Measurements from ENCODE around the gene FREM1. TPM values are rescaled to one million over a fixed set of nuclear protein-coding genes. Genes with fewer than 3 reads are reported as not detected.

FREM1 gene
- total RNA-seq, 4 donors from 2014 or later, result 0.68 to 3.4 (median 1.7) TPM

DNA sequence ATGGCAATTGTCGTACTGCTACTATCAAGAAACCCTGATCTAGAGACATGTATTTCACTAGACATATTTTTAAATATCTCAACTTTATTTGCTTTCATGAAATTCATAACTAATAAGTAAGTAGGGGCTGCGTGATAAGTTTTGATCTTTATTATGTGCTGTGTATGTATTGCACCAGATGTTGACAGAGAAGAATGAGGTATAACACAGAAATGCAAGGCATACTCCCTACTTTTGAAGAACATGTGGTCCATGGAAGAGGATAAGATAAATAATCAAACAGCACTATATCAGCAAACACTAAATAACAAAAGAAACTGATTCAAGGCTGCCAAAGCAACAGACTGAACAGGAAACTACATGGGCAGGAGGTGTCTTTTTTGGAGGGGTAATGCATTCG is 60.9 kb downstream of the FREM1 start:
- H3K27ac ChIP-seq, result no peak overlapping the region
- no peak overlapping the region for H3K4me3 ChIP-seq (replicated peaks in 1 of 3)
- no peak for TF ChIP-seq POLR2A (IDR thresholded peaks at IDR 0.05)
- TF ChIP-seq, protein P1, sequence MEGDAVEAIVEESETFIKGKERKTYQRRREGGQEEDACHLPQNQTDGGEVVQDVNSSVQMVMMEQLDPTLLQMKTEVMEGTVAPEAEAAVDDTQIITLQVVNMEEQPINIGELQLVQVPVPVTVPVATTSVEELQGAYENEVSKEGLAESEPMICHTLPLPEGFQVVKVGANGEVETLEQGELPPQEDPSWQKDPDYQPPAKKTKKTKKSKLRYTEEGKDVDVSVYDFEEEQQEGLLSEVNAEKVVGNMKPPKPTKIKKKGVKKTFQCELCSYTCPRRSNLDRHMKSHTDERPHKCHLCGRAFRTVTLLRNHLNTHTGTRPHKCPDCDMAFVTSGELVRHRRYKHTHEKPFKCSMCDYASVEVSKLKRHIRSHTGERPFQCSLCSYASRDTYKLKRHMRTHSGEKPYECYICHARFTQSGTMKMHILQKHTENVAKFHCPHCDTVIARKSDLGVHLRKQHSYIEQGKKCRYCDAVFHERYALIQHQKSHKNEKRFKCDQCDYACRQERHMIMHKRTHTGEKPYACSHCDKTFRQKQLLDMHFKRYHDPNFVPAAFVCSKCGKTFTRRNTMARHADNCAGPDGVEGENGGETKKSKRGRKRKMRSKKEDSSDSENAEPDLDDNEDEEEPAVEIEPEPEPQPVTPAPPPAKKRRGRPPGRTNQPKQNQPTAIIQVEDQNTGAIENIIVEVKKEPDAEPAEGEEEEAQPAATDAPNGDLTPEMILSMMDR (IDR thresholded peaks at IDR 0.05), result no peak
- no peaks in the 10 kb centered on the region for H3K36me3 ChIP-seq
- no peaks in the 10 kb centered on the region for H3K27me3 ChIP-seq
- intact Hi-C loops (cut with DNase I), result no loop called here
- DNase-seq, result no peak
- H3K9me3 ChIP-seq, result no peaks in the 10 kb centered on the region
- WGBS, 2 donors, result 91 to 93% methylated on average over 3 of the region's 3 CpGs
- no peaks in the 10 kb centered on the region for H3K4me1 ChIP-seq

DNA sequence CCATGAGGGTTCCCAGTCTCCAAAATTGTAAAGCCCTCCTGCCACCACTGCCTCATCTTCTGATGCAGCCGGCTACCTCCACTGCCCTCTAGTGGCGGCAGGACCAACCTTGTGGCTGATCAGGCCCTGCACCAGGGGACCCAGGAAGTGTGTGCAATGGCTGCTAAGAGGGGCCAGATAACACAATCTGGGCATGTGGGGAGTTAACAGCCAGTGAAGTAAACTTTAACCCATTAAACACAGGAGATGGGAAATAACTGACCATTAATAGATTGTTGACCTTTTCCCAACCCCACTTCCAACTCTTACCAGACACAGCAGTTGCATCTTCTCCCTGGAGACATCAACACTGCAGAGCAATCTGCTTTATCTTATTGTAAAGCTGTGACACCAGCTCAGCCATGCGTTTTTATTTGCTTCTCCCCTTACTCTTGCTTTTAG is 63.3 kb downstream of the FREM1 start:
- Histone ChIP-seq H3K27me3 (no peaks in the 10 kb centered on the region), H3K27ac (no peak overlapping the region), H3K4me3 (replicated peaks in 1 of 3) (no peak overlapping the region), H3K9me3 (no peaks in the 10 kb centered on the region), H3K4me1 (no peaks in the 10 kb centered on the region), H3K36me3 (no peaks in the 10 kb centered on the region)
- WGBS, 2 donors, result 19 to 21% methylated on average over 3 of the region's 3 CpGs
- DNase-seq, result peak; percentile 50 to 63
- TF ChIP-seq, protein P1 (IDR thresholded peaks at IDR 0.05), result peak in 4 of 6 experiments; percentile 28 to 71 (median 32)
- no peak for TF ChIP-seq POLR2A (IDR thresholded peaks at IDR 0.05)
- intact Hi-C loops (cut with DNase I), result no loop called here

DNA sequence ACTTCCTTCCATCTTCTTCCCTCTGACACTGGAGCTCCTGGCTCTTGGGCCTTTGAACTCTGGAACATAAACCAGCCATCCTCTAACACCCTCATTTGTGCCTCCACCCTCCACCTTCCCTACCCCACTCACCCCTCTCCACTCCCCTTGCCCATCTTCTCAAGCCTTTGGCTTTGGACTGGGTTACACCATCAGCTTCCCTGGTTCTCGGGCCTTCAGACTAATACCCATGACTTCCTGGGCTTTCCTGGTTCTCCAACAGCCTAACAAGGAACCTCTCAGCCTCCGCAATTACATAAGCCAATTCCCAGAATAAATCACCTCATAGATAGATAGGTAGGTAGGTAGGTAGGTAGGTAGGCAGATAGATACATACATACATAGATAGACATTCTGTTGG is 67.1 kb downstream of the FREM1 start:
- intact Hi-C loops (cut with DNase I), result no loop called here
- no peak overlapping the region for H3K27ac ChIP-seq
- no peaks in the 10 kb centered on the region for H3K9me3 ChIP-seq
- no peaks in the 10 kb centered on the region for H3K27me3 ChIP-seq
- no peaks in the 10 kb centered on the region for H3K4me1 ChIP-seq
- TF ChIP-seq, protein P1 (IDR thresholded peaks at IDR 0.05), result no peak
- no peak for TF ChIP-seq POLR2A (IDR thresholded peaks at IDR 0.05)
- no peak overlapping the region for H3K4me3 ChIP-seq (replicated peaks in 1 of 3)
- no peak for DNase-seq
- H3K36me3 ChIP-seq, result no peaks in the 10 kb centered on the region
- WGBS, 2 donors, result 95 to 98% methylated on average over 2 of the region's 2 CpGs

DNA sequence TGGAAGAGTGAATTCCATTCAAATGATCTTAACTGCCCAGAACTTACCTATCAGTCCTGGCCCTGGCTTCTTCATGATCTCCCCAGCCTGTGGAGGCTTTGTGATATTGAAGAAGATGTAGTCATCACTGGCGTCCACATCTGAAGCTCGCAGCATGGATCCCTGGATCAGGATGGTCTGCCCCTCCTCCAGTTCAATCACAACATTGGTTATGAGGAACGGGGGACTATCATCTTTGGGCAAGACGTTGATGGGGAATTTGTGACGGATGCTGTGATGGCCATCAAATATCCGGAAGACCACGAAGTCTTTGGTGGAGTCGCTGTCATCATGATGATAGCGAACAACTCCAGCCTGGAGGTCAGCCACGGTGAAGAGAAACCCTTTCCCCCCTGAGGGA is 68.0 kb downstream of the FREM1 start:
- 93 to 97% methylated on average over 10 of the region's 10 CpGs for WGBS, 2 donors
- intact Hi-C loops (cut with DNase I), result no loop called here
- no peaks in the 10 kb centered on the region for H3K36me3 ChIP-seq
- H3K9me3 ChIP-seq, result no peaks in the 10 kb centered on the region
- no peak overlapping the region for H3K4me3 ChIP-seq (replicated peaks in 1 of 3)
- no peak for TF ChIP-seq POLR2A (IDR thresholded peaks at IDR 0.05)
- TF ChIP-seq, protein P1 (IDR thresholded peaks at IDR 0.05), result no peak
- H3K4me1 ChIP-seq, result no peaks in the 10 kb centered on the region
- no peak for DNase-seq
- H3K27ac ChIP-seq, result no peak overlapping the region
- H3K27me3 ChIP-seq, result no peaks in the 10 kb centered on the region

DNA sequence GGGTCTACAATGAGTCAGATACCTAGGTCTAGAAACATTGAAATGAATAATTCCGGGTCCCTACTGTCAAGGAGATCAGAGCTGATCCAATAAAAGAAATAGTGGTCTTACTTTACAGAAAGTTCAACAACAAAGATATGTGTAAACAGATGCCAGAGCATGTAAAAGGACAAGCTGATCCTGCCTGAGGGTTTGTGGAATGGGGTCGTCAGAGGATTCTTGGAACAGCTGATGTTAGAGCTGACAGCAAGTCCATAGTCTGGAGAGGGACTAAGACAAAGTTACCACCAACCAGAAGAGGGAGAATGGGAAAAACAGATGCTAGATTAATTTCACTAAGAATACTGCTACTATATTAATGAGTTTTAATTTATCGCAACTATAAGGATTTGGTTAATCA is 71.5 kb downstream of the FREM1 start:
- TF ChIP-seq, protein P1 (IDR thresholded peaks at IDR 0.05), result no peak
- no peak for TF ChIP-seq POLR2A (IDR thresholded peaks at IDR 0.05)
- intact Hi-C loops (cut with DNase I), result no loop called here
- H3K36me3 ChIP-seq, result no peaks in the 10 kb centered on the region
- H3K4me1 ChIP-seq, result no peaks in the 10 kb centered on the region
- H3K27ac ChIP-seq, result no peak overlapping the region
- H3K9me3 ChIP-seq, result no peaks in the 10 kb centered on the region
- H3K27me3 ChIP-seq, result no peaks in the 10 kb centered on the region
- DNase-seq, result no peak
- no peak overlapping the region for H3K4me3 ChIP-seq (replicated peaks in 1 of 3)
- 89 to 94% methylated on average over 3 of the region's 3 CpGs for WGBS, 2 donors

All from thyroid gland (tissue), 4 donors.